Subcutaneous adipose tissue (tissue), 4 donors: Measurements from ENCODE around the gene CNOT1. TPM values are rescaled to one million over a fixed set of nuclear protein-coding genes. Genes with fewer than 3 reads are reported as not detected.

ENCODE experiments used
- total RNA-seq, 4 donors: library from RNA; depleted of rRNA; stranded (reverse); fragments of >200 nt; gene quantifications; one replicate each; pipeline ENCODE4 v1.1.0, GENCODE V29; 2016
- TF ChIP-seq, protein P1 (sequence below): fragments of 450-650 bp; IDR thresholded peaks from one replicate; pipeline ENCODE4 v1.5.1; 2016; ENCODE audit warnings: low read depth, mild to moderate bottlenecking, control low read depth, antibody characterized with exemption, moderate library complexity

The CNOT1 gene
- total RNA-seq, 4 donors from 2014 or later, result 112 to 136 (median 113) TPM

DNA sequence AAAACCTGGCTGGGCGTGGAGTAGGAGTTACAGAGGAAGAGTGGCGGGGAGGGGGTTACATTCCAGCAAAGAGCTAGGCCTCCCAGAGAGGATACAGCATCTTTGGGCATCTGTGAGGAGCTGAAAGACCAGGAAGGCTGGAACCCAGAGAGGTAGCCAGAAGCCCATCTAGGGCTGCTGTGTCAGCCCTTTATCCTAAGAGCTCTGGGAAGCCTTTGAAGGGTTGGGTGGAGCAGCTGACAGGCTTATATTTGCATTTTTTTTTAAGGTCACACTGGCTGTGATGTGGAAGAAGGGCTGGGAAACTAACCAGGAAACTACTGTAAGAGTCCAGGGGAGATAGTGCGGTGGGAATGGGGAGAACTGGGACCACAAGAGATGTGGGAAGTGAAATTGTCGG lies 6.8 kb upstream of the CNOT1 start:
- TF ChIP-seq, protein P1, sequence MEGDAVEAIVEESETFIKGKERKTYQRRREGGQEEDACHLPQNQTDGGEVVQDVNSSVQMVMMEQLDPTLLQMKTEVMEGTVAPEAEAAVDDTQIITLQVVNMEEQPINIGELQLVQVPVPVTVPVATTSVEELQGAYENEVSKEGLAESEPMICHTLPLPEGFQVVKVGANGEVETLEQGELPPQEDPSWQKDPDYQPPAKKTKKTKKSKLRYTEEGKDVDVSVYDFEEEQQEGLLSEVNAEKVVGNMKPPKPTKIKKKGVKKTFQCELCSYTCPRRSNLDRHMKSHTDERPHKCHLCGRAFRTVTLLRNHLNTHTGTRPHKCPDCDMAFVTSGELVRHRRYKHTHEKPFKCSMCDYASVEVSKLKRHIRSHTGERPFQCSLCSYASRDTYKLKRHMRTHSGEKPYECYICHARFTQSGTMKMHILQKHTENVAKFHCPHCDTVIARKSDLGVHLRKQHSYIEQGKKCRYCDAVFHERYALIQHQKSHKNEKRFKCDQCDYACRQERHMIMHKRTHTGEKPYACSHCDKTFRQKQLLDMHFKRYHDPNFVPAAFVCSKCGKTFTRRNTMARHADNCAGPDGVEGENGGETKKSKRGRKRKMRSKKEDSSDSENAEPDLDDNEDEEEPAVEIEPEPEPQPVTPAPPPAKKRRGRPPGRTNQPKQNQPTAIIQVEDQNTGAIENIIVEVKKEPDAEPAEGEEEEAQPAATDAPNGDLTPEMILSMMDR, result no peak

DNA sequence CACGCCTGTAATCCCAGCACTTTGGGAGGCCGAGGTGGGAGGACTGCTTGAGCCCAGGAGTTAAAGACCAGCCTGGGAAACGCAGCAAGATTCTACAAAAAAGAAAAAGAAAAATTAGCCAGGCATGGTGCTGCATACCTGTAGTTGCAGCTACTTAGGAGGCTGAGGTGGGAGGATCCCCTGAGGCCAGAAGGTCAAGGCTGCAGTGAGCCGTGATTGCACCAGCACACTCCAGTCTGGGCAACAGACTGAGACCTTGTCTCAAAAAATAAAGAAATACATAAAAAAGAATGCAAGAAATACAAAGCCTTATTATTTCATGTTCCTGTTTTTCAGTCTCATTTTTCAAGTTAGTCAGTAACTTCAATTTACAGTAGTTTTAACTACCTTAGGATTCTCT lies 5.9 kb upstream of the CNOT1 start:
- TF ChIP-seq, protein P1, result no peak

DNA sequence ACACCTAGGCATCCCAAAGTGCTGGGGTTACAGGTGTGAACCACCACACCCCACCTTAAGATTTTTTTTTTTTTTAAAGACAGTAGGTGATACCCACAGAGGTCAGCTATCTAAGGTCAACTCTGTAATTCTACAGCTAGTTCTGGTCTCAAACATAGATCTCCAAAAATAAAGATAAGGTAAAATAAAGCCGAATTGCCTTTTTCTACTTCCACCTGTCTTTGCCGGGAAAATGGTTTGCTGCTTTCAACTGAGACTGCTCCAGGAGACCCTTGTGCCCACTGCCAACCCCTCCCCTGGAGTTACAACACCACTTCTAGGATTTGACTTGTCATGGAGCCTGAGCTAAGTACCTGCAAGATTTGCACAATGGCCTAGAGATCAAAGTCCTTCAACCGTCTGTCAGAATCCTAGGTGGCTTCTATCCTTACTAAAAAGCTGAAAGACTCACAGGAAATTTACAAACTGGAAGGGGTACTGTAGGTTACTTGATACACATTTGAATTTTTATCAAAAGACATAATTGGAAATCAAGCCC lies 4.7 kb upstream of the CNOT1 start:
- TF ChIP-seq, protein P1, result no peak

DNA sequence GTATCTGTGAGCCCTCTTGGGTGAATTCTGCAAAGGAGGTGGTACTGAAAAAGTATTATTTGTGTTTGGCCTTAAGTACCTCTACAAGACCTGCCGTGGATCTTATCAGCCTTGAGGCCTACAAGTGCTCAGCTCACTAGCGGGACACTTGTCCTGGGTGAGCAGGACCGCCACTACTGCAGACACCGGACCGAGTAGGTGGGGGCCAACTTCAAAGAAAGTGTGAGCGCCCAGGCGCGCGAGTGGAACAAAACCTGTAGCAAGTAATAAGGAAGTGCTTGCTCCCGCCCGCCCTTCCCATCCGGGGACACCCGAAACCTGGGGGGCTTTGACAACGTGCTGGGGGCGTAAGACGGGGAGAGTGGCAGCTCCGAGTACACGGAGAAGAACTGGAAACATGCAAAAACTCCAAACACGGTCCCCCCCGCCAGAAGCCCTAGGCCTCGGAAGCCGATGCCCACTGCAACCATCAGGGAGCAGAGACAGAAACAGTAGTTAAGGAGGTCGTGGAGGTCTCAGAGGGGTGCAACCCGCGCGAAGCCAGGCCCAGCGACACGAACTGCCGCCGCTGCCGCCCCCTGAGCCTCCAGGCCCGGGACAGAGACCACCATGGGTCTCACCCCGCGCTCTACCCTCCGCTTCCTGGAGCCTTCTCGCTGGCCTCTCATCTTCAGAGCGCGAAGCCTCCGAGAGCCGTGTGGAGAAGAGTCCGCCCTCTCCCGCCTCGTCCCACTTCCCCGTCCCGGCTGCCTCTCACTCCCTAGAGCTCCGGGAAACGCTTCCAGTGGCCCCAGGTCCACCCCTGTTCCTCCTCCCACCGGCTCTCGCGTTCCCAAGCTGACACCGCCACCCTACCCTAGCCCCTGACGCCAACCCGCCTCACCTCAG lies 537 bp downstream of the CNOT1 start:
- TF ChIP-seq, protein P1, result no peak

DNA sequence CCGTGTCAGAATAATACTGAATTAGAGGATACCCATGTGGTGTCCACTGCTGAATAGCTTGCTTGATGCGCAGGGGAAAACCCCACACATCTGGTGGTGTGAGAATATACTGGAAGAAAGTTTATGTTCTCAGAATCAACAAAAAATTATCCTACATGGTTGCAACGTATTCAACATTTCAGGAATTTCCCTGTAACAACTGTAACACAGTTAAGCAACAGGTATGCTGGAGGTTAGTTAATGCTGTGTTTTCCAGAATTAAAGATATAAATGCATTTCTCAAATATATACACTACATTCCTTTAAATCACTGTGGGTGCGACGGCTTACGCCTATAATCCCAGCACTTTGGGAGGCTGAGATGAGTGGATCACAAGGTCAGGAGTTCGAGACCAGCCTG lies 5.4 kb downstream of the CNOT1 start:
- TF ChIP-seq, protein P1, result no peak

DNA sequence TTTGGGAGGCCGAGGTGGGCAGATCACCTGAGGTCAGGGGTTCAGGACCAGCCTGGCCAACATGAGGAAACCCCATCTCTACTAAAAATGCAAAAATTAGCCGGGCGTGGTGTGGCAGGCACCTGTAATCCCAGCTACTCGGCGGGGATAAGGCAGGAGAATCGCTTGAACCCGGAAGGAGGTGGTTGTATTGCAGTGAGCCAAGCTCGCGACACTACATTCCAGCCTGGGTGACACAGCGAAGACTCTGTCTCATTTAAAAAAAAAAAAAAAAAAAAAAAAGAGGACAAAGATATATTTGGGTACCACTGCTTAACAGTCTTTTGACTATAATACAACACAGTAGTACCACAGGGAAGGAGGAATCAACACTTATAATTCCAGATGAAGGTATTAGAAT lies 9.2 kb downstream of the CNOT1 start:
- TF ChIP-seq, protein P1, result no peak

DNA sequence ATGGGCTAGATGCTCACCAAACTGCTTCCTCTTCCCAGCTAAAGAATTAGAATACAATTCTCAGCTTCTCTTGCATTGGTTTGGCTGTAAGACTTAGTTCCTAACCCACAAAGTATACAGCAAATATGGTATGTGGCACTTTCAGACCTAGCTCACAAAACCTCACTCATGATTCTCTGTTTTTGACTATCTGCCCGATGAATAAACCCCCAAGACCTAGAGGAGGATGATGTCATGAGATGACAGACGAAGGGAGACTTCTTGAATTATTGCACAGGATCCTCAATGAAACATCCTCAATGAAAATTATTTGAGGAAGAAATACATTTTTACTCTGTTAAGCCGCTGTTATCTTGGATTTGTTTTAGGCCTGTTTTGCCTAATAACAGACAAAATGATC lies 14.3 kb downstream of the CNOT1 start:
- TF ChIP-seq, protein P1, result no peak
